HG03342 (cell line): Measurements from ENCODE around the gene PDE6C.

Experiments
- ATAC-seq: cut with Tn5 transposase; IDR thresholded peaks from one replicate; pipeline ENCODE4 v1.9.1; 2021; ENCODE audit warnings: mild to moderate bottlenecking, moderate library complexity; ENCODE audit not compliant: unreplicated experiment

Gene PDE6C

DNA sequence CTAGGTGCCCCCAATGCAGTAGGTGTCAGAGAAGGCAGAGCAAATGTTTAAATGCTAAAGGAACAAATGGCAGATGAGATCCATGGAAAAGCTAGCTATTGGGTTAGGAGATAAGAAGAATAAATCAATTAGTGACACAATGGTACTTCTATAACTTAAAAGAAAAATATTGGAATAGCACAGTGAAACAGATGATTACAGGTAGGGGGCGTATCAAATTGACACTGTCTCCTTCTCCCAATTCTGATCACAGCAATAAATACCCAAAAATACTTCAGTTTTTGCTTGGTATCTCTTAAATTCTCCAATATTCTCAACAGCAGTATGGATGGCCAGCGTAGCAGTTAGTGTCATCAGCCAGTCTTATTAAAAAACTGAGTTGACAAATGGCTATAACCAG is 84.9 kb downstream of the PDE6C start:
- no peak for ATAC-seq

DNA sequence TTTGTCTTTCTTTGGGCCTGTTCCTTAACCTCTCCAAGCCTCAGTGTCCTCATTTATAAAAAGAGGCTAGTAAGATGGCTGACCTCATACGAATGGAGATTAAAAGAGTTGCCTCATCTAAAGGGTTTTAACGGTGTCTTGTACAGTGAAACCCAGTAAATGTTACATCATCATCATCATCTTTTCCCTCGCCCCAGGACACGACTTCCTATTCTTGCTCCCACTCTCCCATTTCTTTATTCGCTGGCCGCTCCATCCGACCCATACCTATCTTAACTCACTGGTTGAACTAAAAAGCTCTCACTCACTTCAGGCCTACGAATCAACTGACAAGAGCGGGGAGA is 89.5 kb downstream of the PDE6C start:
- peak; percentile 27 for ATAC-seq

DNA sequence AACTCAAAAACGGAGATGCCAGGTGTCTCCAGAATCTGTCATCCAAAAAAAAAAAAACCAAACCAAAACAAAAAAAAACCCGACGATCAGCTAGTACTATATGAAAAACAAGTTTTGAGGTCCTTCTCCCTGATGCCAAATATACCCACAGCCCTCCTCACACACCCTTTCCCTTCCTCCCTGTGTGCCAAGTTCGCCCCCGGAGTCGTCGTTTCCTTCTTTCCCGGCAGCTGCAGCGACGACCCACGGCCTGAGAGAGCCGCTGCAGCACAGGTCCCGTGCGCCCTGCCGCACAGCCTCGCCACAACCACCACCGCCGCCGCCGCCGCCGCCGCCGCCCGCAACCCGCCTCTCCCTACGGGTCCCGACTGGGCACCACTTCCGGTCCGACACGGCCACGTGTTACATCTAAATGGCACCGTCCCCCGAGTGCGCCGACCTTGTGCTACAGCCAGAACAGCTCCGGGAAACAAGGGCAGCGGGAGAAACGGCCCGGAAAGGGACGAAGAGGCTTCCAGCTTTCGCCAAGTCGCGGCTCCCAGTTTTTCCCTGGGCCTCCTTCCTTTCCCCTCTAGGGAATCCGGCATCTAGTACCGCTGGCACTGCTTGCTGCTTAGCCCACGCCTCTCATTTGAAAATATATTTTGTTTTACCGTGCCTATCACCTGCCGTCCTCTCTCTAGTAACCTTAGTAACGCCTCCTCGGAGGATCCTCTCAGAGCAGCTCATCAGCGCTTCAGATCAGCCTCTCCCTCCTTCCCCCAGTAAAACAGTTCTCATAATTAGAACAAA is 90.1 kb downstream of the PDE6C start, which contains the start of gene FRA10AC1:
TSS of gene FRA10AC1 (minus strand) at position 383 of the 792 bp plus-strand sequence. CDS start 2,486 bp downstream, outside the sequence.
- ATAC-seq: peak; percentile 73

- peak; percentile 4 for ATAC-seq
These were observed 90.7 kb downstream of the PDE6C start for GRCh38 chr10:93703066-93703465.

DNA sequence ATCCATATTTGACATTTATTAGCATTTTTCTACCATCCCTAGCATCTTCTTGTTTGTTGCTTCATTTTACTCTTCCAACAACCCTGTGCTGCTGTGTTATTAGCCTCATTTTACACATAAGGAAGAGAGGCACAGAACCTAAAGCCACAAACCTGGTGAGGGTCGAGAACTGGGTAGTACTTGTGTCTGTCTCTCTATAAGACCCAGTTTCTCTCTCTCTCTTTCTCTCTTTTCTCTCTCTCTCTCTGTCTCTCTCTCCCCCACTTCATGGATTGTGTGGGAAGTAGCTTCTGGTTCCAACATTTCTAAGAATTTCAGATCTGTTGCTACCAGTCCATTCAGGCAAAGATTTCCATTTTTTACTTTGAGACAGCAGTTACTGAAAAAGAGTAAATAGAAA is 91.5 kb downstream of the PDE6C start:
- ATAC-seq: no peak

- ATAC-seq: no peak
These were observed 92.1 kb downstream of the PDE6C start for GRCh38 chr10:93704451-93704850.

DNA sequence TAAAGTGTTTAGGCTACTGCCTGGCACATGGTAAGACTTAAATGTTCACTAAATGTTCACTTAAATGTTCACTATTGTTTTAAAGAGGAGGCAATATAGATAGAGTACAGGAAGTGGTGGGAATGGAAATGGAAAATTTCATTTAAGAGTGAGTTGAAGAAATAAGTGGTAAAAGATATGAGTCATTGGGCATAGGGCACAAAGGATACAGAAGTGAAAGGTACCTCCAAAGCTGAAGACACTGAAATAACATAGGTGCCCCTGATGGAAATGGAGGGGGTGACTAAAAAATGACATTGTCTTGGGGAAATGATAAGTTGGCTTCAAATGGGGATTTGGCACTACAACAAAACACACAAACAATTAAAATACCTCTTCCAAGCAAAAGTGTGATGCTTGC is 95.3 kb downstream of the PDE6C start:
- ATAC-seq: no peak

DNA sequence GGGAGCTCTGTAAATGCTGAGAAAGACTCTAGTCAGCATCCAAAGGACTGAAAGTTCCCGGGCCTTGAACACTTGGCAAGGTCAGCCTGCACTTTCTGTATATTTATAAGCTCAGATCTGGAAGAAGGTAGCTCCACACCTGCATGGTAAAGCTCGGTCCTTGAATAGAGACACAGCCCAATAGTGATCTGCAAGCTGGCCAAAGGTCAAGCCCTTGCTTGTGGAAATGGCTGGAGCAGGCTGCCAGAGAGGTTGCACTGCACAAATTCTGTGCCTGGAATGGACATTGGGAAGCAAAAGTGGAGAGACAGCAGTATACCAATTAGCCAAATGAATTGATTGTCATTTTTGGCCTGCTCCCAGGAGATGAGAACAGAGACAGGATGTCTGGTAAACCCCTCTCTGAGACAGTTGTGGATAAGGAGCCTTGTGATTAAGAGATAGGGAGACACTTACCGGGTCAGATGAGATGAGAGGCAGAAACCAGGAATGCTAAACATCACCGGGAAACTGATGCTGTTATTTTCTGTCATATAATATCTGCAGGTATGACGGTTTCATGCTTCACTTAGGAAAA is 98.1 kb downstream of the PDE6C start:
- ATAC-seq: no peak

GRCh38 chr10:93711891-93712290 is 99.6 kb downstream of the PDE6C start:
- no peak for ATAC-seq

DNA sequence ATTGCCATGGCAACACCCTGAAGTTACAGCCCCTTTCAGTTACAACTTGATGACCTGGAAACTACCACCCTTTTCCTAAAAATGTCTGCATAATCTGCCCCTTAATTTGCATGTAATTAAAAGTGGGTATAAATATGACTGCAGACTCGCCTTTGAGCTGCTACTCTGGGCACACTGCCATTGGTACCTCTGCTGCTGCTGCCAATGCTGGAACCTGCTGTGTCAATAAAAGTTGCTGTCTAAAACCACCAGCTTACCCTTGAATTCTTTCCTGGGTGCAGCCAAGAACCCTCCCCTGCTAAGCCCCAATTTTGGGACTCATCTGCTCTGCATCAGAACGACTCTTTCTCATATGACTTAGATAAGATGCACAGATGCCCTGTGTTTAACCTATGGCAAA is 100.3 kb downstream of the PDE6C start:
- no peak for ATAC-seq

DNA sequence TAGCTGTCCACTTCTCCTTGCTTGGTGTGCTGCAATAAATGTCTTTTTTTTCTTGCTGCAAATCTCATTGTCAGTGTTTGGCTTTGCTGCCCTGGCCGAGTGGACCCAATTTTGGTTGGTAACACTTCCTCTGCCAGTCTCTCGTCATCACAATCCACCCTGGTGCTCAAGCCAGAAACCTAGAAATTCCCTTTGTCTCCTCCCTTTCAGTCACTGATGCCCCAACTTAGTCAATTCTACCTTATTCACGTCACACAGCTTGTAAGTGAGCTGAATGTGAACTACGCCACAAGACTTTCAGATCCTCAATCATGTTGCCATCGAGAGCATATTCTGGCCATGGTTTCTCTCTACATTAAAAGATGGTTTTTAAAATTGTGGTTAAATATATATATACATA is 103.0 kb downstream of the PDE6C start:
- peak; percentile 85 for ATAC-seq
